Esophagus muscularis mucosa (tissue), 3 donors: ENCODE data around the gene HCFC2.

Experiments
- CTCF ChIP-seq, 3 experiments: fragments of 200-600 bp in 2 of 3; fragments of 450-650 bp in 1 of 3; sonication (generic) in 2 of 3; IDR thresholded peaks; one replicate each; pipeline ENCODE4 v1.5.1; 2017 to 2019; ENCODE audit warnings: antibody characterized with exemption in 3 of 3, mild to moderate bottlenecking in 2 of 3, moderate library complexity in 1 of 3
- POLR2A ChIP-seq: fragments of 450-650 bp; IDR thresholded peaks from one replicate; pipeline ENCODE4 v1.6.1; 2017; ENCODE audit warnings: antibody characterized with exemption, moderate library complexity, mild to moderate bottlenecking, low read depth
- POLR2AphosphoS5 ChIP-seq, 2 donors: sonication (generic); formaldehyde crosslinking; IDR thresholded peaks; one replicate each; pipeline ENCODE4 v1.6.1; 2017; ENCODE audit warnings: antibody characterized with exemption in 2 of 2

GRCh38 chr12:104026841-104027599 lies 37.3 kb upstream of the HCFC2 start:
- TF ChIP-seq POLR2A (no peak), CTCF (IDR thresholded peaks at IDR 0.05) (no peak), POLR2AphosphoS5 (IDR thresholded peaks at IDR 0.05) (no peak)
